T-cell (primary cell): ENCODE data around the gene IFTAP. TPM values are rescaled to one million over a fixed set of nuclear protein-coding genes. Genes with fewer than 3 reads are reported as not detected.

Source experiments
- ATAC-seq, 4 experiments: fragments of 200-7000 bp in 3 of 4; fragments of 150-1000 bp in 1 of 4; cut with Tn5 transposase; replicated peaks in 1 of 4; 1 replicate in 3 of 4; 2 replicates in 1 of 4; pipeline ENCODE4 v1.10.0; 2021; ENCODE audit warnings: moderate library complexity in 3 of 4, mild to moderate bottlenecking in 2 of 4, moderate number of reproducible peaks in 1 of 4
- CTCF ChIA-PET, 2 donors: fragments of 300-600 bp; sonication (Branson Sonifier 250); formaldehyde crosslinking; loops; one replicate each; lab custom pipeline; 2022; ENCODE audit warnings: antibody characterized with exemption in 2 of 2; lab: Charles Lee
- POLR2A ChIA-PET, 2 donors: fragments of 300-600 bp; sonication (Branson Sonifier 250); formaldehyde crosslinking; loops; one replicate each; lab custom pipeline; 2022; ENCODE audit warnings: antibody characterized with exemption in 2 of 2; lab: Charles Lee
- DNase-seq, 35 experiments: peaks; one replicate each; pipeline versions ENCODE4 v3.0.0 to v3.0.0-alpha.2; 2013 to 2023
- H3K27ac ChIP-seq: one replicate; pipeline ENCODE4 v1.5.1; 2013; ENCODE audit warnings: low read length
- H3K27me3 ChIP-seq, 2 experiments: replicated peaks in 1 of 2; 1 replicate in 1 of 2; 2 replicates in 1 of 2; pipeline versions ENCODE4 v1.6.1 to v1.7.0; 2013; ENCODE audit warnings: low read length in 1 of 2, mixed read lengths in 1 of 2; ENCODE audit not compliant: control insufficient read depth in 2 of 2, insufficient read depth in 2 of 2; ENCODE audit errors: extremely low read depth in 1 of 2
- H3K36me3 ChIP-seq, 2 donors: 1 replicate in 1 of 2; 2 replicates in 1 of 2; pipeline versions ENCODE4 v1.6.1 to v1.7.0; 2013; ENCODE audit warnings: low read length in 1 of 2; ENCODE audit not compliant: control insufficient read depth in 2 of 2, insufficient read depth in 1 of 2; ENCODE audit errors: extremely low read depth in 1 of 2
- H3K4me1 ChIP-seq, 2 experiments: 1 replicate in 1 of 2; 2 replicates in 1 of 2; pipeline versions ENCODE4 v1.6.1 to v1.7.0; 2013; ENCODE audit warnings: low read length in 2 of 2, mixed read lengths in 1 of 2; ENCODE audit not compliant: insufficient read depth in 2 of 2, control insufficient read depth in 1 of 2; ENCODE audit errors: extremely low read depth in 1 of 2
- H3K4me3 ChIP-seq, 2 donors: 1 replicate in 1 of 2; 2 replicates in 1 of 2; pipeline versions ENCODE4 v1.5.1 to v1.7.0; 2013; ENCODE audit warnings: mild to moderate bottlenecking in 2 of 2, low read length in 1 of 2, moderate library complexity in 1 of 2; ENCODE audit not compliant: control insufficient read depth in 1 of 2; ENCODE audit errors: extremely low read depth in 1 of 2
- H3K9me3 ChIP-seq: 2 replicates; pipeline ENCODE4 v1.7.0; 2013
- H3K27ac Mint-ChIP-seq, 2 donors: one replicate each; pipeline ENCODE4 v1.8.0; 2020 to 2021; ENCODE audit warnings: mild to moderate bottlenecking in 2 of 2, mixed read lengths in 2 of 2
- H3K27me3 Mint-ChIP-seq, 2 donors: one replicate each; pipeline ENCODE4 v1.8.0; 2021 to 2022; ENCODE audit warnings: mixed read lengths in 2 of 2
- H3K36me3 Mint-ChIP-seq: one replicate; pipeline ENCODE4 v1.8.0; 2021; ENCODE audit warnings: mixed read lengths
- H3K4me1 Mint-ChIP-seq, 3 donors: one replicate each; pipeline ENCODE4 v1.8.0; 2020 to 2022; ENCODE audit warnings: mixed read lengths in 3 of 3, mild to moderate bottlenecking in 1 of 3
- H3K4me3 Mint-ChIP-seq, 3 donors: one replicate each; pipeline ENCODE4 v1.8.0; 2020 to 2022; ENCODE audit warnings: mild to moderate bottlenecking in 3 of 3, mixed read lengths in 3 of 3, moderate library complexity in 3 of 3
- H3K9me3 Mint-ChIP-seq, 3 donors: one replicate each; pipeline ENCODE4 v1.8.0; 2020 to 2022; ENCODE audit warnings: mixed read lengths in 3 of 3
- WGBS: methylation state at CpG from one replicate; pipeline ENCODE4 v1.1.5; 2013; ENCODE audit warnings: missing lambda C conversion rate; ENCODE audit not compliant: insufficient coverage; 5-methylcytosine and 5-hydroxymethylcytosine counted together
- total RNA-seq, 35 experiments: library from RNA in 6 of 35; stranded (reverse) in 6 of 35; fragments of 120-200 nt in 1 of 35; gene quantifications; one replicate each; pipeline versions ENCODE4 v1.2.1 to v1.2.4 and lab custom pipeline; 2013 to 2026

IFTAP gene
- total RNA-seq, 5 donors from 2014 or later (not counting 1 experiment from before 2014, with no cell fraction given) = 0.59 to 1.5 (median 1.0) TPM

DNA sequence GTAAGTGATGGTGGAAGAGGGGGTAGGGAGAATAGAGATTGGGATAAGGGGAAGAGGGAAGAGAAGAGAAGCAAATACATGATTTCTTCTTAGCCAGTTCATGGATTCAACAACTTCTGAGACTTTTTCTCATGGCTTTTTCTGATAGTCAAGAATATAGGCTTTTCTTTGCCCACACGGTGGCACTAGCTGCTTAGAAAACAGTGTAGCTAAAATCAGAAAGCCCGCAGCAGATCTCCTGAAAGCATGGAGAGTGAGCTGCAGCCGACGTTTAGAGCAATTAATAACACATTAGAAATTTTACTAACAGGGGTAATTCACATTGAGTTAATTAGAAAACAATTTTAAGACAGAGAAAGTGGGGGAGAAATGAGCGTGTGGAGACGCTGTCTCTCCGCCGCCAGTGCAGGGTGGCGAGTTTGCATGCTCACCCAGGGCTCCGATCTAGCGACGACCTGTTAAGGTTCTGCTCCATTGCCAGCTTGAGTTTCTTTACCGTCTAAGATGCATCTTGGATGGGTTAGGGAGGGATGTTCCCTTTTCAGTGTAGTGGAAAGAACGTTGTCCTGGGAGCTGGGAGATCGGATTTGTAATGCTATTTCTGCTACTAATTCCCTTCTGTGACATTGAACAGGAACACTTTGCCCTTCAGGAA is 29.8 kb upstream of the IFTAP start:
- no peak overlapping the region for H3K27ac Mint-ChIP-seq
- POLR2A ChIA-PET = no interaction called here
- H3K9me3 Mint-ChIP-seq = peaks cover 0 to 6% (median 5%) of the 10 kb centered on the region in 3 donors

DNA sequence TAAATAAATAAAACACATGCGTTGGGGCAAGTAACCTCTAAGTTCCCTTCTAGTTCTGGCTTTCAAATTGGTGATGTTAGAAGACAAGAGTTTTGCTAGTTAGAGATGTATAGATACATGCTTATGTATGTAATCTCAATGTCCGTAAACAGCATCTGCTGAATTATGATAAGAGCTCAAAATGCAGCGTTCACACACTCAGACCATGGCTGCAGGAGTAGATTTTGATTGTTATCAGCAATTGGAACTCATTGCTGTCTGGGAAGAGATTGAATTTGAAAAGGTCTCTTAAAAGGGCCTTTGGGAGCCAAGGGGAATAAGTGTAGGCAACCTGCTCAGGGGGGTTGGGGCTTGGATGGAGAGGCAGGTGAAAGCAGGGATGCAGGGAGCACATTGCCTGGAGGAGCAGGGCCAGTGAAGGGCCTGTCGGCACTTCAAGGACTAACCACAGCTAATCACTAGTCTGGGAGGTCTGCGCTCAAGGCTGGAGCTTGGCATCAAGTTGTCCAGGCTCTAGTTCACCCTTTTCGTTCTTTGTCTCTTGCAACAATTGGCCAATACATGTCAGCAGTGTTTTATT is 29.2 kb upstream of the IFTAP start:
- peaks cover 0 to 8% of the 10 kb centered on the region in 2 experiments for H3K4me1 ChIP-seq
- peaks cover 7 to 14% (median 8%) of the 10 kb centered on the region in 3 donors for H3K4me1 Mint-ChIP-seq
- DNase-seq = no peak
- H3K9me3 ChIP-seq = no peaks in the 10 kb centered on the region
- no peak overlapping the region for H3K27ac ChIP-seq
- H3K9me3 Mint-ChIP-seq = peaks cover 0 to under 1% (median 0%) of the 10 kb centered on the region in 3 donors
- no peak for ATAC-seq
- peaks cover 0 to 10% of the 10 kb centered on the region in 2 experiments for H3K27me3 ChIP-seq
- H3K27ac Mint-ChIP-seq = no peak overlapping the region
- peaks cover 34% of the 10 kb centered on the region in 2 donors for H3K27me3 Mint-ChIP-seq
- ChIA-PET CTCF (interaction anchor here (0.6 to 6.6 kb wide), 15 partner anchors 8 to 1457 kb away, joined by 3 to 97 read pairs (median 5); no protein-coding TSS in a partner anchor), POLR2A (no interaction called here)
- no peaks in the 10 kb centered on the region for H3K36me3 Mint-ChIP-seq
- WGBS = 84% methylated on average over 5 of the region's 6 CpGs
- peak overlapping the region in 1 of 2 donors; percentile 4 for H3K4me3 ChIP-seq
- H3K4me3 Mint-ChIP-seq = peak overlapping the region in 2 of 3 donors; percentile 64 to 79
- H3K36me3 ChIP-seq = no peaks in the 10 kb centered on the region

More for the DNA sequence above, 29.8 kb upstream of the IFTAP start:
- H3K4me1 Mint-ChIP-seq = peaks cover 7 to 20% (median 14%) of the 10 kb centered on the region in 3 donors
- Histone ChIP-seq H3K4me1 (peaks cover 0 to 12% of the 10 kb centered on the region in 2 experiments), H3K36me3 (no peaks in the 10 kb centered on the region), H3K9me3 (no peaks in the 10 kb centered on the region), H3K27me3 (peaks cover 0 to 10% of the 10 kb centered on the region in 2 experiments), H3K4me3 (peak overlapping the region; percentile 4 to 48), H3K27ac (no peak overlapping the region)
- CTCF ChIA-PET = interaction anchor here (0.6 to 6.6 kb wide), 21 partner anchors 9 to 376 kb away, joined by 3 to 97 read pairs (median 4); no protein-coding TSS in a partner anchor
- peaks cover 34% of the 10 kb centered on the region in 2 donors for H3K27me3 Mint-ChIP-seq
- WGBS = 5% methylated on average over 6 of the region's 15 CpGs
- DNase-seq (peak in 31 of 35 experiments; percentile 5 to 72 (median 30)), ATAC-seq (peak; percentile 56 to 69 (median 60))
- peak overlapping the region; percentile 64 to 79 (median 68) for H3K4me3 Mint-ChIP-seq
- H3K36me3 Mint-ChIP-seq = no peaks in the 10 kb centered on the region

DNA sequence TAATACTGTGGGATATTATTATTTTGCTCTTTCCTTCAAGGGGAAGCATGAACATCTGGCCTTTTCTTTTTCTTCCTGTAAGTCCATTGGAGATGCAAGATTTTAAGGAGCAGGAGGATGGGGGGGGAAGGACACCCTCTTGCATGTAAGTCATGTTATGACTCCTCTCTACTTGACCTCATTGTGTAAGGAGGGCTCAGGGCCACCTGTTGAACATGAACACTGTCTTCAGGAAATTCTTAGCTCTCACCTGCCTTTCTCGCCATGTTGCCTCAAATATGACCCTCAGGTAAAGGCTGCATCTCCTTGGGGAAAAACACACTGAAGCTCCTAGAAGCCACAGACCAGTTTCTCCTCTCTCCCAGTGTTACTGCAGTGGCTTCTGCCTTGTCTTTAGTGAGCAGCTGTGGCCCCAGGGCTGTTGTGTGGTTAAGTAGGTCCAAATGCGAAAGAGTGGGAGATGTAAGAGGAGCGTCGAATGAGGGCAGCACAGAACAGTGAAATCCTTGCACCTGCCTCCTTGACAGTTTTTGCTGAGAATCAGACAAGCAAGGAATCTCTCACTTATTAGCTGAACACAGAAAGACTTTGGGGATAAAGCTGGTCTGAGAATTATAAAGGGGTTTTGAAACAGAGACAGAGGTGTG is 27.8 kb upstream of the IFTAP start:
- Mint-ChIP-seq H3K9me3 (no peaks in the 10 kb centered on the region), H3K4me3 (no peak overlapping the region), H3K36me3 (no peaks in the 10 kb centered on the region), H3K27ac (no peak overlapping the region), H3K27me3 (peaks cover 42 to 47% of the 10 kb centered on the region in 2 donors), H3K4me1 (peaks cover 5 to 12% (median 7%) of the 10 kb centered on the region in 3 donors)
- Histone ChIP-seq H3K4me3 (no peak overlapping the region), H3K27me3 (peaks cover 0 to 11% of the 10 kb centered on the region in 2 experiments), H3K4me1 (peaks cover 0 to 3% of the 10 kb centered on the region in 2 experiments), H3K36me3 (no peaks in the 10 kb centered on the region), H3K9me3 (no peaks in the 10 kb centered on the region), H3K27ac (no peak overlapping the region)
- ATAC-seq (no peak), DNase-seq (no peak)
- ChIA-PET POLR2A (no interaction called here), CTCF (interaction anchor here (0.6 to 6.6 kb wide), 4 partner anchors 106 to 949 kb away, joined by 3 to 97 read pairs (median 19); no protein-coding TSS in a partner anchor)
- 85% methylated on average over 4 of the region's 4 CpGs for WGBS

DNA sequence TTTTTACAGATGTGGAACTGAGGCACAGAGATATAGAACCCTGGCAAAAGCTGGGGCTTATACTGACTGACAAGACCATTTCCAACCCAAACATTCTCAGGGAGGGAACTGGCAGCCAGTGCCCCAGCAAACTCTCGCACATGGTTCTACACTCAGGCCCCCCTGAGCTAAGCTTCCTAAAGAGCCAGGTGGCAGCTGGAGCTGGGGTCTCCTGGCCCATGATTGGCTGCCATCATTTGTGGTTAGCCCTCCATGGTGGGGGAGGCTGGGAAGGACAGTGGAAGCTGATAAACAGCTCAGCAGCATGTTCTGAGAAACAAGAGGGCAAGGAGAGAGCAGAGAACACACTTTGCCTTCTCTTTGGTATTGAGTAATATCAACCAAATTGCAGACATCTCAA is 26.6 kb upstream of the IFTAP start, which contains the start of gene RAG1:
RAG1 (plus strand) TSS at position 314 of the 400 bp plus-strand sequence. CDS start 5,298 bp downstream, outside the sequence.
- Histone ChIP-seq H3K27ac (no peak within 1 kb of the TSS), H3K36me3 (no peaks in the 10 kb centered on the region), H3K4me1 (peaks cover 0 to 3% of the 10 kb centered on the region in 2 experiments), H3K27me3 (peaks cover 0 to 14% of the 10 kb centered on the region in 2 experiments), H3K4me3 (no peak within 1 kb of the TSS), H3K9me3 (no peaks in the 10 kb centered on the region)
- Mint-ChIP-seq H3K9me3 (no peaks in the 10 kb centered on the region), H3K4me1 (peaks cover 5 to 12% (median 7%) of the 10 kb centered on the region in 3 donors), H3K27ac (no peak within 1 kb of the TSS), H3K27me3 (peaks cover 53 to 58% of the 10 kb centered on the region in 2 donors), H3K4me3 (no peak within 1 kb of the TSS), H3K36me3 (no peaks in the 10 kb centered on the region)
- ChIA-PET CTCF (interaction anchor here (1.1 to 3.8 kb wide), 2 partner anchors 16 to 180 kb away, joined by 3 to 34 read pairs; no protein-coding TSS in a partner anchor), POLR2A (no interaction called here)
- ATAC-seq = no peak
- no peak for DNase-seq
- 71% methylated on average over 1 of the region's 1 CpG for WGBS

GRCh38 chr11:36569095-36569494 is 25.2 kb upstream of the IFTAP start:
- WGBS = 44% methylated on average over 2 of the region's 4 CpGs
- Histone ChIP-seq H3K4me3 (no peak overlapping the region), H3K9me3 (no peaks in the 10 kb centered on the region), H3K36me3 (no peaks in the 10 kb centered on the region), H3K4me1 (peaks cover 0 to 3% of the 10 kb centered on the region in 2 experiments), H3K27ac (no peak overlapping the region), H3K27me3 (peaks cover 0 to 18% of the 10 kb centered on the region in 2 experiments)
- Mint-ChIP-seq H3K4me1 (peaks cover 5 to 11% (median 7%) of the 10 kb centered on the region in 3 donors), H3K4me3 (no peak overlapping the region), H3K27me3 (peaks cover 57 to 58% of the 10 kb centered on the region in 2 donors), H3K27ac (no peak overlapping the region), H3K36me3 (peaks cover 6% of the 10 kb centered on the region), H3K9me3 (no peaks in the 10 kb centered on the region)
- CTCF ChIA-PET = no interaction called here
- no peak for ATAC-seq
- DNase-seq = no peak
- POLR2A ChIA-PET = no interaction called here

DNA sequence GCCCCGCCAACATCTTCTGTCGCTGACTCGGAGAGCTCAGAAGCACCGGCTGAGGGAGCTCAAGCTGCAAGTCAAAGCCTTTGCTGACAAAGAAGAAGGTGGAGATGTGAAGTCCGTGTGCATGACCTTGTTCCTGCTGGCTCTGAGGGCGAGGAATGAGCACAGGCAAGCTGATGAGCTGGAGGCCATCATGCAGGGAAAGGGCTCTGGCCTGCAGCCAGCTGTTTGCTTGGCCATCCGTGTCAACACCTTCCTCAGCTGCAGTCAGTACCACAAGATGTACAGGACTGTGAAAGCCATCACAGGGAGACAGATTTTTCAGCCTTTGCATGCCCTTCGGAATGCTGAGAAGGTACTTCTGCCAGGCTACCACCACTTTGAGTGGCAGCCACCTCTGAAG is 19.8 kb upstream of the IFTAP start:
- 76% methylated on average over 8 of the region's 8 CpGs for WGBS
- Mint-ChIP-seq H3K4me1 (no peaks in the 10 kb centered on the region), H3K9me3 (no peaks in the 10 kb centered on the region), H3K36me3 (peaks cover 8% of the 10 kb centered on the region), H3K27ac (no peak overlapping the region), H3K27me3 (peaks cover 26 to 31% of the 10 kb centered on the region in 2 donors), H3K4me3 (no peak overlapping the region)
- POLR2A ChIA-PET = no interaction called here
- no peak overlapping the region for H3K27ac ChIP-seq
- H3K27me3 ChIP-seq = peaks cover 0 to 12% of the 10 kb centered on the region in 2 experiments
- H3K36me3 ChIP-seq = no peaks in the 10 kb centered on the region
- CTCF ChIA-PET = interaction anchor here (0.8 to 2.4 kb wide), 2 partner anchors 10 to 172 kb away, joined by 3 to 14 read pairs; no protein-coding TSS in a partner anchor
- no peaks in the 10 kb centered on the region for H3K9me3 ChIP-seq
- ATAC-seq (no peak), DNase-seq (no peak)
- no peaks in the 10 kb centered on the region for H3K4me1 ChIP-seq
- no peak overlapping the region for H3K4me3 ChIP-seq
